H7 (cell line): ENCODE results near the gene HACD3. TPM values are rescaled to one million over a fixed set of nuclear protein-coding genes. Genes with fewer than 3 reads are reported as not detected.
A peak's percentile ranks its signal among the peaks of the same experiment; 100 is the strongest.
"Not testable (repeated sequence)": the region's sequence is repeated elsewhere in the genome, so short reads cannot be mapped to it uniquely, and the experiment has no call there.

Experiments
- DNase-seq: peaks from one replicate; pipeline ENCODE4 v3.0.0; 2012
- H3K27me3 ChIP-seq: 2 replicates; pipeline ENCODE4 v1.6.0; 2011; ENCODE audit warnings: mild to moderate bottlenecking, low read length; ENCODE audit not compliant: control insufficient read depth, insufficient read depth
- H3K36me3 ChIP-seq: replicated peaks from 2 replicates; pipeline ENCODE4 v1.5.1; 2011; ENCODE audit warnings: low read length; ENCODE audit not compliant: control insufficient read depth, insufficient read depth
- H3K4me3 ChIP-seq: 2 replicates; pipeline ENCODE4 v1.5.1; 2011; ENCODE audit warnings: low read depth, mild to moderate bottlenecking, control low read depth, low read length, moderate library complexity; ENCODE audit not compliant: insufficient read depth
- total RNA-seq: library from RNA; depleted of rRNA; stranded (reverse); fragments of >200 nt; shearing (Covaris generic); gene quantifications from 2 replicates; pipeline ENCODE4 v1.2.3, GENCODE V29; 2014

Gene HACD3
- total RNA-seq, 1 experiment from 2014 or later = 166 TPM

DNA sequence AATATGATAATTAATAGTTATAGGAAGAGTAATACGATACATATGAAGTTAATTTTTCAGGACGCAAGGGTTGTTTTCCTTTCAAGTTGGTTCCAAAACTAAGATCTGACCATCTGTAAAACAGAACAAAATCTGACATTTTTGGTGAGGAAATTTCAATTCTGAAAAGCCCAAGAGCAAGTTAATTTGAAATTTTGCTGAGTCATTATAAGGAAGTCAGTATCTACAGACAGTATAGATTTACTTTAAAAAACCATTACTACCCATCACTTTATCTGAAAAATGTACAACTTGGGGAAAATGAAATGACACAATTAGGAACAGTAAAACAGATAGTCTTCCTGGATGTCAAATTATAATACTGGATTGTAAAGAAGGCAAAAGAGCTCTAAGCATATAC, 68.2 kb downstream of the HACD3 start:
- DNase-seq = no peak
- Histone ChIP-seq H3K4me3 (no peak overlapping the region), H3K36me3 (peaks cover 9% of the 10 kb centered on the region), H3K27me3 (no peaks in the 10 kb centered on the region)

- Histone ChIP-seq H3K4me3 (no peak overlapping the region), H3K36me3 (peaks cover 13% of the 10 kb centered on the region), H3K27me3 (no peaks in the 10 kb centered on the region)
- DNase-seq = no peak
These were observed 69.4 kb downstream of the HACD3 start for GRCh38 chr15:65599677-65600076.

DNA sequence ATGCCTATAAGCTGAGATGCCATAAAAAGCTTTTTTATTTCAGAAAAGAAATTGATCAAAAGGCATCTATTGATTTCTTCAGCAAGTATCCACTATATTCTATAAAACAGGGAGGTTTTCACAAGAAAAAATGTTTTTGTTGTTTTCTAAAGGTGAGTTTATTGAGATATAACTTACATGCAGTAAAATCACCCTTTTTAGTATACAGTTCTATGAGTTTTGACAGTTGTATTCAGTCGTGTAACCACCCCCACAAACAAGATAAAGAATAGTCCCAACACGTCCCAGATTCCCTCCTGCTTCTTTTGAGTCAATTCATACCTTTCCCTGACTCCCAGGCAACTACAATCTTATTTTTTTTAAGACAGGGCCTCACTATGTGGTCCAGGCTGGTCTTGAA, 72.9 kb downstream of the HACD3 start:
- DNase-seq = no peak
- peaks cover 8% of the 10 kb centered on the region for H3K36me3 ChIP-seq
- H3K27me3 ChIP-seq = no peaks in the 10 kb centered on the region
- H3K4me3 ChIP-seq = no peak overlapping the region

DNA sequence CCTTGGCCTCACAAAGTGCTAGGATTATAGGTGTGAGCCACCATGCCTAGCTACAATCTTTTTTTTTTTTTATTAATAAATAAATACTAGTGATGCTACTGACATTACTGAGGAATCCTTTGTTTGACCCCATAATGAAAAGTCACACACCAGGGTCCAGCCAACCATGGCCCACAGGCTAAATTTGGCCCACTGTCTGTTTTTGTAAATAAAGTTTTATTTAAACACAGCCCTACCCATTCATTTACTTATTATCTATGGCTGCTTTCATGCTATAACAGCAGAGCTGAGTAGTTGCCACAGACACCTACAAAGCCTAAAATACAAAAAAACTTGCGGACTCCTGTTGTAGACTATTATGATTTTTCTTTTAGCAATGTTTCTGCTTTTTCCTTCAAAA, 73.3 kb downstream of the HACD3 start:
- H3K4me3 ChIP-seq = no peak overlapping the region
- peaks cover 8% of the 10 kb centered on the region for H3K36me3 ChIP-seq
- DNase-seq = no peak
- no peaks in the 10 kb centered on the region for H3K27me3 ChIP-seq

DNA sequence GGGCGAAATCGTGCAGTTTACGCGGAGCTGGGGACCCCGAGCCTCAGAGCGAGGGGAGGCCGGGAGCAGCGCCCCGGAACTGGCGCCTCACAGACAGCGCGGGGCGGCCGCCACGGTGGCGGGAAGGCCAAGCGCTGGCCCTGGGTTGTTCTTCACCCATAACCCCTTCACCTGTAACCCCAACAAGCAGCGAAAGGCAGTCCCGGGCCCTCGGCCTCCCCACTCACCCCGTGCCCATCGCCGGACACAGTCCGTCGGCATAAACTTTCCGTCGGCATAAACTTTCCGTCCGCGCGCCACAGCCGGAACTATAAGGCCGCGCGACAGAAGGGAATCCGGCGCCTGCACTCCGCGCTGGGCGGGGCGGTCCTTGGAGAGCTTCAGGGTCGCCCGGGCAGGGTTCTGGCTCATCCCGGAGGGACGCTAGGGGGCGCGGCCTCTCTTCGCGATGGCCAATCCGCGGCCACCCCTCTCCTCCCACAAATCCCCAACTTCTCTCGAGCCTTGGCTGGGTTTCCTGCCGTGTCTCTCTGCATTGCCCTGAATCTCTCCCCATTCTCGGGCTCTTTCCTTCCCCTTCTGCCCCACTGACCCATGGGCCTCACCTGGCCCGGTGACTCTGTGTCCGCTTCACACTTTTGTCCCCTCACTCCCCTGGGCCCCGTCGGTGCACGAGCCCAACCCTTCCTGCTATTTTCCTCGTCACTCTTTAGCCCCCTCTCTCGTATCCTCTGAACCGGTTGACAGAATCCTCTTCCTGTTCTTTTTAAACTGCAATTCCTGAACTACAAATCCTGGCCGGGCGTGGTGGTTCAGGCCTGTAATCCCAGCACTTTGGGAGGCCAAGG, 80.8 kb downstream of the HACD3 start, which contains the start of gene INTS14:
INTS14 (minus strand) TSS at position 261 of the 848 bp plus-strand sequence. CDS start 3,751 bp downstream, outside the sequence.
- Histone ChIP-seq H3K36me3 (no peaks in the 10 kb centered on the region), H3K27me3 (no peaks in the 10 kb centered on the region)

DNA sequence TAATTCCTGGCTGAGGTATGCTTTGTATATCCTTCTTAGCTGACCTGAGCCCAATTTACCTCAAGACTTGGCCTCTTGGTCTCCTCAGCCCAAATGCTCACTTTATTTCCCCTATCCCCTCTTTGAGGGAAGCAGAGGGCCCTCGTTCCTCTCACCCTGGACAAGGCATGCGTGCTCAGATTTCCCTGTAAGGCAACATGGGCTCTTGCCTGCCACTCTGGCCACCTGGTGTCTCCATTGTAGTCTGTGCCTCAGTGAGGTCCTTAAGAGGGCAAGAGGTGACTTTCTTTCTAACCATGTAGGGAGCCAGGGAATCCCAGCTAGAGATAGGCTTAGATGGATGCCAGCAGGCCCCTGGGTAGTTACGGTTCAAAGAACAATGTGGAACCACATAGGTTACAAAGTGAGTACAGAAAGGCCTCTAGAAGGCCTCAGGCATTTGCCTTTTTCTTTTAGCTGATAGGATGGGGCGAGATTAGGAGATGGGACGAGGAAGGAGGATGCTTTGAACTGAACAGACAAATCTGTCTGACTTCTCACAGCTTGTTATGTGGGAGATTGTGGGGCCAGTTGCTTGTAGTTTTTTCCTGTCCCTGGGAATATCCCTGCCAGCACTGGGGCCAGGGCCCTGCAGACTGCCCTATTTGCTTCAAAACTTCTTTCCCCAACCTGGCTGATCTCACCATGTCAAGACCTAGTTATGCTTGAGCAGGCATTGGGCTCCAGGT, 81.8 kb downstream of the HACD3 start:
- Histone ChIP-seq H3K36me3 (no peaks in the 10 kb centered on the region), H3K4me3 (peak overlapping the region; percentile 83), H3K27me3 (no peaks in the 10 kb centered on the region)
- DNase-seq = no peak

More for the DNA sequence above, 80.8 kb downstream of the HACD3 start, which contains the start of gene INTS14:
- H3K4me3 ChIP-seq = peak within 1 kb of the TSS; percentile 83
- peak; percentile 97 for DNase-seq

DNA sequence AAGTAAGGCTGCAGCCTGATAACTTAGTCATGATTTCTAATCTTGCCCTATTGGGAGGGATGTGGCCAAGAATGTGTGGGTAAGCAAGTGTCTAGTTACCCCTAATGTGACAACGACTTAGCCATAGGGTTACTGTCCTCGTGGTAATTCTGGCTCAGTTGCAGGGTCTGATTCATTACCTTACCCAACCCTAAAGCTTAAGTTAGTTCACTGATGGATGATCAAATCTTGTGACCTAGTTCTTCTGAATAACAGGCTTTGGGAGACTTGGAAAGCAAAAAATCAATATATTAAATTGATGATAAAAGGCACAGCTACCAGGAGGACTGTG, 82.3 kb downstream of the HACD3 start:
- H3K27me3 ChIP-seq = no peaks in the 10 kb centered on the region
- no peaks in the 10 kb centered on the region for H3K36me3 ChIP-seq
- no peak overlapping the region for H3K4me3 ChIP-seq
- no peak for DNase-seq

GRCh38 chr15:65612949-65613744, 82.9 kb downstream of the HACD3 start:
- H3K4me3 ChIP-seq = no peak overlapping the region
- no peak for DNase-seq
- no peaks in the 10 kb centered on the region for H3K36me3 ChIP-seq
- no peaks in the 10 kb centered on the region for H3K27me3 ChIP-seq

DNA sequence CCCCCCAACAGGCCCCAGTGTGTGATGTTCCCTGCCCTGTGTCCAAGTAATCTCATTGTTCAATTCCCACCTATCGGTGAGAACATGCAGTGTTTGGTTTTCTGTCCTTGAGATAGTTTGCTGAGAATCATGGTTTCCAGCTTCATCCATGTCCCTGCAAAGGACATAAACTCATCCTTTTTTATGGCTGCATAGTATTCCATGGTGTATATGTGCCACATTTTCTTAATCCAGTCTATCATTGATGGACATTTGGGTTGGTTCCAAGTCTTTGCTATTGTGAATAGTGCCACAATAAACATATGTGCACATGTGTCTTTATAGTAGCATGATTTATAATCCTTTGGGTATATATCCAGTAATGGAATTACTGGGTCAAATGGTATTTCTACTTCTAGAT, 85.6 kb downstream of the HACD3 start:
- not testable (repeated sequence) for H3K27me3 ChIP-seq, H3K36me3 ChIP-seq, DNase-seq, H3K4me3 ChIP-seq

DNA sequence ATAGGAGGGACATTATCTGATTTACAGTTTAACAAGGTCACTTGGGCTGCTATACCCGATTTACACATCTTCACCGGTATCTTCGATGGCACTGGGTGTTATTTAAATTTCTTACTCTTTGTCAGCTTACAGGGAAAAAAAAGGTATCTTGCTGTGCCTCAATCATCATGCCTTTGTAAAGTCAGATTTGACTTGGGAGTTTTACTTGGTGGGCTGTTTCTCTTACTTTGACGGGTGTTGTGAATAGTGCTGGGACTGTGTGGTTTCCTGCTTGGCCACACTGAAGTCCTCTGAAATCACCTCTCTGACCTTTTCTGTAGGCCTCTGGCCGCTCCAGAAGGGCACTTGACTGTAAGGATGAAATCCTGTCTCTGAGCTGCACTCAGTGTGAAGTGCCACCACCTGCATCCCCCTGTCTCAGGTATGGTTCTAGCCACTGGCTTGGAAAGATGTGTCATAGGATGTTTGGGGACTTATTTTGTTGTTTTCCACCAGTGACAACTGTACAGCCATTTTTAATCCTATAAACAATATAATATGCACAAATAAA, 88.4 kb downstream of the HACD3 start:
- no peaks in the 10 kb centered on the region for H3K27me3 ChIP-seq
- no peak overlapping the region for H3K4me3 ChIP-seq
- peak; percentile 31 for DNase-seq
- no peaks in the 10 kb centered on the region for H3K36me3 ChIP-seq

DNA sequence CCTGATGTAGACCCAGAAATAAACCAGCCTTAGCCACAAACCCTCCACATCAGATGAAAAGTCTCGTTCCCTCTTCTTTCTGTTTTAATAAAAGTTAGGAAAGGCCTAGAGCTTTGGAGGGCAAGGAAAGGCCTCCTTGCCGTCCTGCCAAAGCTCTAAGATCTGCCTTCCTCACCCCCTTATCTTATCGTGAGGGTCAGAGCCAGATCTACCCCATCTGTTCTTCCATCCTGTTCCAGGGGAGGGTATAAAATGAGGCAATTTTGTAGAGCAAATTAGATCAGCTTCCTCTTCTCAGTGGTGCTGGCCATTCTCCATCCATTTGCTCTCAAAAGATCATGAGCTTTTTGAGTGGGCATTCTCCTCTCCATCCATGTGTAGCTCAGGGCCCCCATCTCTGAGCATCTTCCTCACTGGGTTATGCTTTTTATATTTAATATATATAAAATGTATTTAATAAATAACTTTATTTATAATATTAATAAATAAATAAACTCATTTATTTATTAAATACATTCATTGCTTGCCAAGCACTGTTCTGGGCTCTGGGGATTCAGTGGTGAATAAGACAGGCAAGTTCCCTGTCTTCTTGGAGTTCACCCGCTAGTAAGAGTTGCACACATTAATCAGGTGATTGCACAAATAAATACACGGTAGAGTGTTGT, 89.5 kb downstream of the HACD3 start:
- no peak for DNase-seq
- Histone ChIP-seq H3K4me3 (no peak overlapping the region), H3K27me3 (no peaks in the 10 kb centered on the region), H3K36me3 (no peaks in the 10 kb centered on the region)

GRCh38 chr15:65620833-65621232, 90.6 kb downstream of the HACD3 start:
- peaks cover 3% of the 10 kb centered on the region for H3K36me3 ChIP-seq
- H3K4me3 ChIP-seq = no peak overlapping the region
- no peak for DNase-seq
- no peaks in the 10 kb centered on the region for H3K27me3 ChIP-seq

GRCh38 chr15:65621638-65622037, 91.4 kb downstream of the HACD3 start, which contains the start of gene SLC24A1:
TSS of gene SLC24A1 (plus strand) at chr15:65621938. CDS start at chr15:65624081, 2,143 bp downstream.
- H3K36me3 ChIP-seq = peaks cover 3% of the 10 kb centered on the region
- no peak within 1 kb of the TSS for H3K4me3 ChIP-seq
- no peak for DNase-seq
- H3K27me3 ChIP-seq = no peaks in the 10 kb centered on the region

DNA sequence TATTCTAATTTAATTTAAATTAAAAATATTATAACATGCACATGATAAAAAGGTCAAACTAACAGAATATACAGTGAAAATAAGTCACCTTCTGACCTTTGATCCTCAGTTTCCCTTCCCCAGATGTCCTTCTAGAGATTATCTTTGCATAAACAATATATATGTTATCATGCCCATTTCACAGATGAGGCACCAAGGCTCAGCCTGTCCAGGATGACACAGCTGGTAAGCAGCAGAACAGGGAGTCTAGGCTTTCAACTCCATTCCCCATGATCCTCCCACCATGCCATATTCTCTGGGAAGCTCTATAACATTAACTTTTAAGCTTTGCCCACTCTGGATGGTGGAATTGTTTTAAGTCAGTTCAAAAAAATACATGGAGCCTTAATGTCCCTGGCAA, 92.8 kb downstream of the HACD3 start:
- peaks cover 3% of the 10 kb centered on the region for H3K36me3 ChIP-seq
- no peak overlapping the region for H3K4me3 ChIP-seq
- no peaks in the 10 kb centered on the region for H3K27me3 ChIP-seq
- DNase-seq = no peak
